GM19023 (cell line): ENCODE data around the gene GSC.
"Not testable (repeated sequence)": the region's sequence is repeated elsewhere in the genome, so short reads cannot be mapped to it uniquely, and the experiment has no call there.

Experiments used
- ATAC-seq: cut with Tn5 transposase; IDR thresholded peaks from one replicate; pipeline ENCODE4 v1.9.1; 2021; ENCODE audit warnings: mild to moderate bottlenecking, moderate library complexity; ENCODE audit not compliant: unreplicated experiment

GSC gene

DNA sequence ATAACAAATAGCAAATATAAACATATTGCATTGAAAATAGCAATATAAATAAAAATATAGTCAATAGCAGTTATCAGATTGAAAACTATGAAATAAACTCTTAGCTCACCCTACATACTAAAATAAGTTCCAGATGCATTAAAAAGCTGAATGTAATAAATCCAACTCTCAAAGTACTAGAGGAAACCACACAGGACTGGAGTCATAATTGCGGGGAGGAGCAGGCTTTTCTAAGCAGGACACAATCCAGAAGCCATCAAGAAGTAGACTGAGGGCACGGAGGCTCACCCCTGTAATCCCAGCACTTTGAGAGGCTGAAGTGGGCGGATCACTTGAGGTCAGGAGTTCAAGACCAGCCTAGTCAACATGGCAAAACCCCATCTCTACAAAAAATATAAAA is 22.2 kb downstream of the GSC start:
- ATAC-seq, result no peak

GRCh38 chr14:94747153-94747552 is 22.8 kb downstream of the GSC start:
- not testable (repeated sequence) for ATAC-seq

GRCh38 chr14:94746131-94746530 is 23.8 kb downstream of the GSC start:
- no peak for ATAC-seq

DNA sequence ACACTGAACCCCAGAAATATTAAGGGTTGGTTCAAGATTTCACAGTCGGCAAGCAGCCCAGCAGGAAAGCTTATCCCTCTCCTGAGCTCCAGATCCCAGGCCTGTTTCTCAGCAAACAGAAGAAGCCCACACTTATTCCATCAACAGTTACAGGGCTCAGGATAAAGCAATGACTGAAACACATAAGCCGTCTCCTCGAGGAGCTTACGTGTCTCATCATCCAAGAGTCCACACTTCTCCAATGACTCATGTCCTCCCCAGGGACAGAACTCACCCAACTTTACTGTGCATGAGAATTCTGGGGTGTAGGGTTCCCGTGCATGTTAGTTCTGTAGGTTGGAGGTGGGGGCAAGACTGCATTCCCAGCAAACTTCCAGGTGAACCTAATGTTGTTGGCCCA is 31.2 kb downstream of the GSC start:
- no peak for ATAC-seq

DNA sequence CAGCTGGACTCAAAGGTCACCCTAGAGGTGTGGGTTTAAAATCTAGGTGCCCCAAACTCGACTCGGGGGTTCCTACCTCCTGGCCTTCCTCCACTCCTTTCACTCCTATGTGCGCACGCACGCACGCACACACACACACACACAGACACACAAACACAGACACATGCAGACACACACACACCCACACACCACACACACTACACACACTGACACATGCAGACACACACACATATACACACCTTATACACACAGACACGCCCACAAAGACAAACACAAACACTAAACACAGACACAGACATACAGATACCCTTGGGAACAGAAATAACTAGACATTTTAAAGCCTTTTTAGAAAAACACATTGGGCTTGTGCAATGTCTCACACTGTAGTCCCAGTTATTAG is 31.8 kb downstream of the GSC start:
- no peak for ATAC-seq

DNA sequence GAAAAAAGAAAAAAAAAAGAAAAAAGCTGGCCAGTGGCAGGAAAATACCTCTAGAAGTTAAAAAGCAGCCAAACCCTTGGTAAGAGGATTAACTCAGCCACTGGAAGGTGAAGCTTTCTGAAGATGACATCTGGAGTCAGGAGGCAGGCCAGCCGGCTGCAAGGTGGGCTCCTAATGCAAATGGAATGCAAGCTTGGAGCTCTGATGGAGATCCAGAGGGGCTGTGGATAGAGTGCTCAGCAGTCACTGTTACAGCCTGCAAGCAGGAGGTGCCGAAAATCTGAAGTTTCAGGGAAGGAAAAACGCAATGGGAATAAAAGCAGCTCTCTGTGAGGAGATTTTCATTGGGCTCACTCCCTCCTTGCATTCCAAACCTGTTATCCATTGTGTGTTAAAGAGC is 41.0 kb downstream of the GSC start:
- ATAC-seq, result no peak

DNA sequence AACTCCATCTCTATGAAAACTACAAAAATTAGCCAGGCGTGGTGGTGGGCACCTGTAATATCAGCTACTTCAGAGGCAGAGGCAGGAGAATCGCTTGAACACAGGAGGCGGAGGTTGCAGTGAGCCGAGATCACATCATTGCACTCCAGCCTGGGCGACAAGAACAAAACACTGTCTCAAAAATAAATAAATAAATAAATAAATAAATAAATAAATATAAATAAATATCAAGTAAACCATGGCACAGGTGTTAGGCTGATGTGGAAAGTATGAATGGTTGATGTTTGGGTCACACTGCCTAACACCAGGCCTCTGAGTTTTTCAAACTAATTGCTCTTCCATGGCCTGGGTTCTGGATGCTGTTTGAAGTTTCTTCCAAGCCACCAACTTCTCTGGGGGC is 41.5 kb downstream of the GSC start:
- ATAC-seq, result not testable (repeated sequence)

- not testable (repeated sequence) for ATAC-seq
These were observed 43.3 kb downstream of the GSC start for GRCh38 chr14:94726649-94727048.

DNA sequence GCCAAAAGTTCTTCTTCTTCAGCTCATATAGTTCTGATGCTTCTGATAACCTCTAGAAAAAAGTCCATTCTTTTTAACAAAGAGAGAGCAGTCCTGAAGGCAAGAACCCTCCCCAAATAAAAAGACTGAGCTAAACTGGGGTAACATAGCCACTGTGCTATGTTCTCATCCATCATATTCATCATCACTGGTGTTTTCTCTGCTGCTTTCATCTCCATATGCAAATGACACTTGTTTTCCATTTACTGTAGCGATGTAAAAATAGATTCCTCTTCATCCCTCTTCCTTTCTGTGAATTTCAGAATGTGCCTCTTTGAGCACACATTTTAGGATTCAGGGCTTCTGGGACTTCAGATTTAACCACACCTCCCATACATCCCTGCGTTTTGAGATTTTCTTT is 44.9 kb downstream of the GSC start:
- ATAC-seq, result no peak

GRCh38 chr14:94722397-94722796 is 47.5 kb downstream of the GSC start:
- no peak for ATAC-seq
